Hypothalamus (tissue), 51 donors: ENCODE results near the gene TMOD1.

Source experiments
- DNase-seq, 51 donors: peaks; one replicate each; lab custom pipeline; 2025; lab: John Stamatoyannopoulos, UW

The TMOD1 gene

DNA sequence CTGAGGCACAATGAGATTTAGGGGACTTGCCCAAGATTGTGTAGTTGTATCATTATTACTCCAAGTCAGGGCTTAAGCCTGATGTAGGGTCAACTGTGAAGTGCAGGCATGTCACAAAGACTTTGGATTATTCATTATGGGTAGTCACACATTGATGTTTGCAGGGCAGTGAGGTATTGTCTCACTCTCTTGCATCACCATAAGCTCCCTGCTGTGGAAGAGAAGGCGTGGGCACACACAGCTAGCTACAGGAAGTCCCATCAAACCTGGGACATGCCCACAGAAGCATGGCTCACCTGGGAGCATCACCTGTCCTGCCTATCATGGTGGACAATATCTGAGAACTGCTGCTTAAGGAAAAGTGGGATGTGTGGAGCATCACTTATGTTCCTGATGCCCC, 42.1 kb downstream of the TMOD1 start:
- no peak for DNase-seq

- DNase-seq, result no peak
These were observed 44.0 kb downstream of the TMOD1 start for GRCh38 chr9:97545486-97545885.

- no peak for DNase-seq
These were observed 45.8 kb downstream of the TMOD1 start for GRCh38 chr9:97547098-97547829.

GRCh38 chr9:97548379-97548778, 46.9 kb downstream of the TMOD1 start:
- DNase-seq, result no peak

- no peak for DNase-seq
These were observed 47.5 kb downstream of the TMOD1 start for GRCh38 chr9:97548819-97549540.

GRCh38 chr9:97550386-97550785, 48.9 kb downstream of the TMOD1 start:
- DNase-seq, result no peak

DNA sequence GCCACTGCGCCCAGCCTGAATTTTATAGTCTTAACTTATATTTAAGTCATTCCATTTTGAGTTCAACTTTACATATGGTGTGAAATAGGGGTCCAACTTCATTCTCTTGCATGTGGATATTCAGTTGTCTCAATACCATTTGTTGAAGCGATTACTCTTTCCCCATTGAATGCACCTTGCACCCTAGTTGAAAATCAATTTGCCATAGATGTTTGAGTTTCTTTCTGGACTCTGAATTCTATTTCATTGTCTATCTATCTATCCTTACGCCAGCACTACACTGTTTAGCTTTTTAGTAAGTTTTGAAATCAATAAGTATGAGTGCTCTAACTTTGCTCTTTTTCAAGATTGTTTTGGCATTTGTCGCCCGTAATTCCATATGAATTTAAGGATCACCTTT, 49.8 kb downstream of the TMOD1 start:
- DNase-seq, result no peak

GRCh38 chr9:97553141-97553540, 51.7 kb downstream of the TMOD1 start:
- DNase-seq, result no peak

DNA sequence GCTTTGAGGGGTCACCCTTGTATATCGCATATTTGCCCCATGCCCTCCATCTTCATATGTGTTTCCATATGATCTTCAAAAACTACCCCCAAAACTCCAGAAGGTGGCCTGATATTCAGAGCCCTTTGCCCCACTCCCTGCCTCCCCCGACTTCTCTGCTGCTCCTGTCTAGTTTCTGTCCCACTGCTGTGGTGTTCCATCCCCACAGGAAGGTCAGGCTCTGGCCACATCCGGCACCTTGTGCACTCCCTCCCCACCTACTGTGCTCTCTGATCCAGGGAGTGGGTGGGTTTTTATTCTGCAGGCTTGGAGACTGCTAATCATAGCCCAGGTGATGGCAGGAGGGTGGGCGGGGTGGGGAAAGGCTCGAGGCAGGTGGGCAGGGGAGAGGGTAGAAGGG, 52.4 kb downstream of the TMOD1 start:
- DNase-seq, result no peak

GRCh38 chr9:97554566-97555075, 53.2 kb downstream of the TMOD1 start:
- DNase-seq, result no peak

GRCh38 chr9:97555164-97555563, 53.7 kb downstream of the TMOD1 start:
- DNase-seq, result peak in 10 of 51 donors; percentile 7 to 49 (median 24)

DNA sequence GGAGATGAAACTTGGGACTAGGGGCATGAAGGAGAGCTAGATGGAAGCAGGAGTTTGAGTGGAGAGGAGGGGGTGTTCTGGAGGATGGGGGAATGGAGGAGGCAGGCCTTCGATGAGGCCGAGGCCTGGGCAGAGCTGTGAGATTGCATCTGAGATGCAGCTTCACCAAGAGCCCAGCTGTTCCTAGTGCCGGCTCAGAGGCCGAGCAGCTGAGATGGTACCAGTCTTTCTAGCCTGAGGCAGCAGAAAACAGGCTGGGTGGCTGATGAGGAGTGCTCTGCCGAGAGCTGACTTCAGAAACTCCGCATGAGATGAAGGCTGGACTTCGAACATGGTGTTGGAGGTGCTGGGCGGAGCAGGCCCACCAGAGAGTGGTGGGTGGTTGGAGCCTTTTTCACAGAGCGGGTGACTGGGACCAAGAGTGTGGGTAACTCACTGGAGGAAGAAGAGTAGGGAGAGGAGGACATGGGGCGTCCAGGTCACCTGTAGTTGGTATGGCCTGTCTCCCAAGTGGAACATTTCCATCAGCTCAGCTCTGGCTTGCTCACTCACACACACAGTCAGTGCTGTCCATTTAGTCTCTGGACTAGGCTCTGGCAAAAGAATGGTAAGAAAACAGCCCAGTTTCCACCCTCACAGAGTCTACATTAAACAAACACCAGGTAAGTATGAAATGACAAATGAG, 54.7 kb downstream of the TMOD1 start:
- no peak for DNase-seq

DNA sequence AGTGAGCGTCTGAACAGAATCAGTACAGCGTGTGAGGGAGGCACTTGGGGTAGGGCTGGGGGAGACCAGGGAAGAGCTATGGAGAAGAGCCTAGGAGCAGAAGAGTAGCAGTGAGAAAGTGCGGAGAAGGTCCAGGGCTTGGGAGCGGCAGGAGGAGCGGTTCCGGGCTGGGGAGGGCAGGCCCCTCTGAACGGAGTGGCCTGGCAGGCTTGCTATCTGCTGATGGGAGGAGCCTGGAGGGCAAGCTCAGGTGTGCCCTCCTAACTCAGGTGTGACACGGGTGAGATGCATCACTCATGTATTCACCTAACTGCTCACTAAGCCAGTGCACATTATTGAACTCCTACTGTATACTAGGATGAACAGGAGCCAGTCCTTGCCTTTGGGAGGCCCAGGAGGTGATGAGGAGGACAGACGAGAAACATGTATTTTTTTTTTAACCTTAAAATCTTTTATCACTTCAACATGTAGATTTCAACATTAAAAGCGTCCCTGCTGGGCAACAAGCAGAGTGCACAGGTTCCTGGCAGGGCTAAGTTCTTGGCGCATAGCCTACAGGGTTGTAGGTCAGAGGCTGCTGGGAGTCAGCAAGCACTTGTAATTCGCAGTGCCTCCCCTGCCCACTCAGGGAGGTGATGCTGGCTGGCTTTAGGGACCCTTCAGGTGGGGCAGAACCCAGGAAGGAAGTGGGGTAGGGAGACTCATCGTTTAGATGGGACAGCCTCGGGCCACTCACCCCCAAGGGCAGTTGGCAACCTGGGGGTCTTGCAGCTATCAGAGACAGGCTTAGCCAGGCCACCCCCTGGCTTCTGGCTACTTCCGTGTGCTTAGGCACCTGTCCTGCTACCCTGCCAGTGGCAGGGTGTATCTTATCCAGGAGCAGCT, 55.5 kb downstream of the TMOD1 start:
- DNase-seq, result no peak

GRCh38 chr9:97557606-97558095, 56.2 kb downstream of the TMOD1 start:
- peak in 24 of 51 donors; percentile 8 to 70 (median 29) for DNase-seq

DNA sequence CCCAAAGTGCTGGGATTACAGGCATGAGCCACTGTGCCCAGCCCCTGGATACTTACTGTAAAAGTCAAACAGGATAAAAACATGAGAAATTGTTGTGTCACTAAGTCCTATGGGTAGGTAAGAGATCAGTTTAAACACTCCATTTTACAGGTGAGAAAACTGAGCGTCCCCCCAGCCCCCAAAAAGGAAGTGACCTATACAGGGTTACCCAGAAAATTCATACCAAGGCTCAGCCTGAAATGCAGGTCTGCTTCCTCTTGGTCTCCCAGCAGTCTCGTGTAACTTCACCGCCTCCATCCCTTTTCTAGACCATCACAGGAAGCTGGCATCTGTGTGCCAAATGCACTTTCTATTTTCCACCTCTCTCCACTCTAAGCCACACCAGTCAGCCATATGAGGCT, 57.2 kb downstream of the TMOD1 start:
- peak in 1 of 51 donors; percentile 49 for DNase-seq

DNA sequence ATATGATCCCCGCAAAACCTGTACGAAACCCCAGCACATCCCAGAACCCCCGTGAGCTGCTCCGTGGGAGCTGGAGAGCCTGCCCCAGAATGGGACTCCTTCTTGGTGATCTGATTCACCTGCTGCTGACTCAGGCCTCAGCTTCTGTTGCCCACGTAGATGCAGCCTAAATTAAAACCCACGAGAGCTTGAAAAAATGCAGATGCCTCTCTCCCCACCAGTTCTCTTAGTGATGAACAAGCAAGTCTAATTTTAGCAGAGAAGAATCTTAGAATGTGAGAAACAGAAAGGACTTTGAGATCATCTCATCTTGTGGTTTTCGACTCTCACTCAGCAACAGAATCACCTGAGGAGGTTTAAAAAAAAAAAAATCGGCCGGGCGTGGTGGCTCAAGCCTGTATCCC, 57.6 kb downstream of the TMOD1 start:
- peak in 1 of 51 donors; percentile 71 for DNase-seq

- DNase-seq, result no peak
These were observed 58.7 kb downstream of the TMOD1 start for GRCh38 chr9:97560154-97560553.

DNA sequence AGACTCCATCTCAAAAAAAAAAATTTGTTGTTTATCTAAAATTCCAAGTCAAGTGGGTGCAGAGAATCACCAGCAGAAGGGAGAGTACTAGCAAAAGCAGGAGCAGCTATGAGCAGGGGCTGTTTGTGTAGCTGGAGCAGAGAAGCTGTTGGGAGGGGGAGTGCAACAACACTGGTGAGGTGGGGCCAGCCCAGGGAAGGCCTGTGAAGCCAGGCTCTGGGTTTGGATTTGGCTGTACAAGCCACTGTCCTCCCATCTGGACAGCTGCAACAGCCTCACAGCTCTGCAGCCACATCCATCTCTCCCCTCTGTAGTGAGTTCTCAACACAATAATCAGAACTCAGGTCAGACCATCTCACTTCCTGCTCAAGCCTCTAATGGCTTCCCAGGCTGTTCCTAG, 59.4 kb downstream of the TMOD1 start:
- no peak for DNase-seq

DNA sequence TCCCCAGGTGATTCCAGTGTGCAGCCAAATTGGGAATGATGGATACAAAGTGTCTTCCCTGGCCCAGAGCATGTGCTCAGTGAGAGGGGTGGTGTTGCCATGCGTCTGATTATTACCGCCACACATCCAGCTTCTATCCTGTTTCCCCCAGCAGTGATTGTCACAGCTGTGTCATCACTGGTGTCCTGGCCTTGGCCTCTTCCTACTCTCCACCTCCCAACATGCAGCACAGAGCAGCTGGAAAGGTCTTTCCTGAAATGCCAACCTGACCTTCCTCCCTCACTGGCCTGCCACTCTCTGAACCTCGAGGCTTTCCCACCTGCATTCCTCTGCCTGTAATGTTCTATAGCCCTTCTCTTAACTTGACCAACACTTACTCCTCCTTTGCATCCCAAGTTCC, 60.0 kb downstream of the TMOD1 start:
- DNase-seq, result no peak

GRCh38 chr9:97562542-97562941, 61.1 kb downstream of the TMOD1 start:
- DNase-seq, result no peak
